GM12878 (cell line): ENCODE data around the gene TEKT3. TPM values are rescaled to one million over a fixed set of nuclear protein-coding genes. Genes with fewer than 3 reads are reported as not detected.

ENCODE experiments used
- ATAC-seq: fragments of 200-7000 bp; cut with Tn5 transposase; 3 replicates; pipeline ENCODE4 v1.9.1; 2020; ENCODE audit warnings: mild to moderate bottlenecking, moderate library complexity
- BruUV-seq: library from RNA; stranded (reverse); fragments of 400-500 nt; replicated peaks from 2 replicates; lab custom pipeline; 2021; lab: Mats Ljungman, UMichigan
- CTCF ChIA-PET: fragments of 300-600 bp; sonication (Branson Sonifier 250); formaldehyde crosslinking; extraction: SDS; loops from one replicate; lab custom pipeline; 2021; ENCODE audit warnings: inconsistent platforms; lab: Yijun Ruan, JAX
- POLR2A ChIA-PET: fragments of 350-600 bp; formaldehyde crosslinking; extraction: SDS; loops from one replicate; lab custom pipeline; 2021; ENCODE audit warnings: inconsistent platforms; lab: Charles Lee
- RAD21 ChIA-PET: fragments of 300-600 bp; sonication (Branson Sonifier 250); formaldehyde crosslinking; loops from one replicate; lab custom pipeline; 2023; ENCODE audit warnings: antibody characterized with exemption; ENCODE audit not compliant: unreplicated experiment; lab: Charles Lee
- SMC1A ChIA-PET: fragments of 300-600 bp; sonication (Branson Sonifier 250); formaldehyde crosslinking; loops from one replicate; lab custom pipeline; 2023; ENCODE audit not compliant: unreplicated experiment, uncharacterized antibody; lab: Charles Lee
- DNase-seq: peaks from one replicate; pipeline ENCODE4 v3.0.0-alpha.2; 2011; ENCODE audit warnings: low read depth, low spot score
- FAIRE-seq: peaks from 3 replicates; lab custom pipeline; 2011; peaks lifted over from hg19 to GRCh38; lab: Jason Lieb, UNC
- H2AFZ ChIP-seq: 2 replicates; pipeline ENCODE4 v1.6.0; 2011; ENCODE audit warnings: low read depth, low read length, control low read depth; ENCODE audit not compliant: control insufficient read depth
- H3K27ac ChIP-seq: 2 replicates; pipeline ENCODE4 v1.5.1; 2011; ENCODE audit warnings: control low read depth; ENCODE audit not compliant: control insufficient read depth, insufficient read depth
- H3K27me3 ChIP-seq, 2 experiments: replicated peaks in 1 of 2; 2 replicates each; pipeline versions ENCODE4 v1.6.0 to v1.6.1; 2011; ENCODE audit warnings: low read length in 1 of 2; ENCODE audit not compliant: control insufficient read depth in 2 of 2, insufficient read depth in 2 of 2
- H3K36me3 ChIP-seq, 2 experiments: 2 replicates each; pipeline ENCODE4 v1.5.1; 2011; ENCODE audit warnings: low read length in 1 of 2; ENCODE audit not compliant: control insufficient read depth in 2 of 2, insufficient read depth in 2 of 2
- H3K4me1 ChIP-seq: 2 replicates; pipeline ENCODE4 v1.6.1; 2011; ENCODE audit warnings: mild to moderate bottlenecking, low read length, moderate library complexity, mixed read lengths; ENCODE audit not compliant: control insufficient read depth, insufficient read depth
- H3K4me2 ChIP-seq: 2 replicates; pipeline ENCODE4 v1.6.0; 2011; ENCODE audit warnings: control low read depth; ENCODE audit not compliant: control insufficient read depth, insufficient read depth
- H3K4me3 ChIP-seq: fragments of 200-600 bp; sonication (generic); 2 replicates; pipeline ENCODE4 v1.5.1; 2016
- H3K79me2 ChIP-seq: 2 replicates; pipeline ENCODE4 v1.6.0; 2011; ENCODE audit warnings: low read length; ENCODE audit not compliant: control insufficient read depth, insufficient read depth
- H3K9ac ChIP-seq: 2 replicates; pipeline ENCODE4 v1.8.0; 2011; ENCODE audit warnings: low read length, control low read depth, mixed read lengths; ENCODE audit not compliant: control insufficient read depth, insufficient read depth
- H3K9me3 ChIP-seq: replicated peaks from 3 replicates; pipeline ENCODE4 v1.5.1; 2011; ENCODE audit warnings: mild to moderate bottlenecking, low read length; ENCODE audit not compliant: control insufficient read depth, insufficient read depth
- H4K20me1 ChIP-seq: 2 replicates; pipeline ENCODE4 v1.6.0; 2011; ENCODE audit not compliant: control insufficient read depth, insufficient read depth
- BMI1 ChIP-seq: fragments of 450-650 bp; IDR thresholded peaks from 2 replicates; pipeline ENCODE4 v1.6.1; 2016; ENCODE audit warnings: mild to moderate bottlenecking, moderate library complexity, borderline replicate concordance
- CHD1 ChIP-seq: IDR thresholded peaks from 2 replicates; pipeline ENCODE4 v1.6.1; 2012; ENCODE audit warnings: low read depth, low read length, improper control_type of control experiment
- E4F1 ChIP-seq: fragments of 450-650 bp; IDR thresholded peaks from 2 replicates; pipeline ENCODE4 v1.6.1; 2018; ENCODE audit warnings: borderline replicate concordance, mild to moderate bottlenecking; ENCODE audit not compliant: partially characterized antibody
- EED ChIP-seq: sonication (generic); IDR thresholded peaks from 2 replicates; pipeline ENCODE4 v1.6.1; 2016; ENCODE audit warnings: antibody characterized with exemption, low read depth
- HDAC2 ChIP-seq: fragments of 200-600 bp; sonication (generic); IDR thresholded peaks from 2 replicates; pipeline ENCODE4 v1.6.1; 2017
- IKZF2 ChIP-seq, 2 experiments: fragments of 450-650 bp; IDR thresholded peaks; 2 replicates each; pipeline ENCODE4 v1.6.1; 2017; ENCODE audit warnings: mild to moderate bottlenecking in 2 of 2, moderate library complexity in 2 of 2
- MEF2A ChIP-seq: IDR thresholded peaks from 2 replicates; pipeline ENCODE4 v1.6.1; 2011; ENCODE audit warnings: low read depth, mild to moderate bottlenecking, low read length, moderate library complexity; ENCODE audit not compliant: insufficient read depth
- NR2F1 ChIP-seq: fragments of 450-650 bp; conservative IDR thresholded peaks from 2 replicates; pipeline ENCODE4 v1.6.1; 2017; ENCODE audit warnings: mild to moderate bottlenecking
- PAX5 ChIP-seq: IDR thresholded peaks from 2 replicates; pipeline ENCODE4 v1.6.1; 2011; ENCODE audit warnings: low read depth, low read length, borderline replicate concordance
- RELB ChIP-seq: fragments of 450-650 bp; IDR thresholded peaks from 2 replicates; pipeline ENCODE4 v1.6.1; 2017; ENCODE audit warnings: low read depth, mild to moderate bottlenecking, moderate library complexity
- RUNX3 ChIP-seq: IDR thresholded peaks from 2 replicates; pipeline ENCODE4 v1.6.1; 2012; ENCODE audit warnings: low read length, inconsistent platforms
- SIN3A ChIP-seq: IDR thresholded peaks from 2 replicates; pipeline ENCODE4 v1.6.1; 2012; ENCODE audit warnings: low read depth, low read length, improper control_type of control experiment
- SIX5 ChIP-seq: IDR thresholded peaks from 2 replicates; pipeline ENCODE4 v1.6.1; 2011; ENCODE audit warnings: mild to moderate bottlenecking, low read depth, low read length, moderate library complexity; ENCODE audit not compliant: severe bottlenecking
- SUZ12 ChIP-seq: fragments of 200-600 bp; sonication (generic); IDR thresholded peaks from one replicate; pipeline ENCODE4 v1.6.1; 2018; ENCODE audit warnings: antibody characterized with exemption, mild to moderate bottlenecking; ENCODE audit not compliant: unreplicated experiment
- TBL1XR1 ChIP-seq: IDR thresholded peaks from 2 replicates; pipeline ENCODE4 v1.6.1; 2012; ENCODE audit warnings: low read depth, low read length, improper control_type of control experiment
- WRNIP1 ChIP-seq: IDR thresholded peaks from 2 replicates; pipeline ENCODE4 v1.6.1; 2011; ENCODE audit warnings: low read depth, low read length, improper control_type of control experiment, borderline replicate concordance
- WGBS: methylation state at CpG from one replicate; pipeline ENCODE4 v1.1.6; 2016; ENCODE audit warnings: low lambda C conversion rate; ENCODE audit not compliant: insufficient replicate concordance, insufficient coverage; ENCODE audit errors: missing lambda C conversion rate; 5-methylcytosine and 5-hydroxymethylcytosine counted together
- in situ Hi-C: fragments of 300-500 bp; cut with MboI; formaldehyde crosslinking; loops from 9 replicates; pipeline ENCODE4 v1.14.3; 2018; ENCODE audit warnings: mixed read lengths
- intact Hi-C: fragments of 100-400 bp; cut with micrococcal nuclease; formaldehyde crosslinking; loops from one replicate; pipeline ENCODE4 v1.14.2; 2022; ENCODE audit not compliant: unreplicated experiment
- polyA plus RNA-seq, 11 experiments: library from polyadenylated mRNA; depleted of rRNA in 4 of 11; unstranded in 6 of 11; stranded (reverse) in 5 of 11; fragments of >200 nt; fragmentation: Nextera tagmentation in 4 of 11; fragmentation: Illumina TruSeq in 1 of 11; extraction: Ambion mirVana in 4 of 11; extraction: Trizol in 1 of 11; gene quantifications; 1 replicate in 1 of 11; 2 replicates in 10 of 11; pipeline versions ENCODE4 v1.2.1 to v1.2.3, GENCODE V29; 2011 to 2016; ENCODE audit warnings: inconsistent platforms in 2 of 11, missing spikeins in 2 of 11, low read depth in 1 of 11
- total RNA-seq, 4 experiments: library from RNA; depleted of rRNA in 3 of 4; stranded (reverse); fragments of >200 nt in 3 of 4; fragmentation: Illumina TruSeq in 1 of 4; extraction: Trizol in 1 of 4; gene quantifications; 2 replicates each; pipeline versions ENCODE4 v1.2.1 to v1.2.3, GENCODE V29; 2013 to 2021
- TF ChIP-seq, protein P1 (sequence below): fragments of 150-350 bp; IDR thresholded peaks from 2 replicates; pipeline ENCODE4 v1.6.1; 2016; ENCODE audit warnings: low read depth, low read length
- TF ChIP-seq, protein P2 (sequence below): IDR thresholded peaks from 2 replicates; pipeline ENCODE4 v1.6.1; 2011; ENCODE audit warnings: borderline replicate concordance, low read depth, mild to moderate bottlenecking, moderate library complexity, mixed read lengths, low read length; ENCODE audit not compliant: insufficient read depth; ENCODE audit errors: extremely low read length

TEKT3 gene
- total and polyA plus RNA-seq, 10 of the 15 experiments (the other 5 are each of a cell fraction or from before 2014, with no cell fraction given) = 0.15 TPM; not detected in 9

DNA sequence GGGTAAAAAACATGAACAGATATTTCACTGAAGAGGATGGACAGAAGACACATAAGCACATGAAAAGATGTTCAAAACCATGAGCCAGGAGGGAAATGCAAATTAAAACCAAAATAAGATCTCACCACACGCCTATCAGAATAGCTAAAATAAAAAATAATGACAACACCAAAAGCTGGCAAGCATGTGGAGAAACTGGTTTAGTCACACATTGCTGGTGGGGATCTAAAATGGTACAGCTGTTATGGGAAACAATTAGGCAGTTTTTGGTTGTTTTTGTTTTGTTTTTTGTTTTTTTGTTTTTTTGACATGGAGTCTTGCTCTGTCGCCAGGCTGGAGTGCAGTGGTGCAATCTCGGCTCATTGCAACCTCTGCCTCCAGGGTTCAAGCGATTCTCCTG is 44.7 kb upstream of the TEKT3 start:
- no peak for DNase-seq
- ChIA-PET SMC1A (no interaction called here), RAD21 (no interaction called here), POLR2A (no interaction called here), CTCF (no interaction called here)
- no TSS peak for BruUV-seq
- ATAC-seq = no peak
- intact Hi-C loops = no loop called here
- no peaks in the 10 kb centered on the region for H3K79me2 ChIP-seq
- no peak for FAIRE-seq
- no peaks in the 10 kb centered on the region for H3K4me1 ChIP-seq
- no peaks in the 10 kb centered on the region; a peak in 1 of 4 replicates for H3K27me3 ChIP-seq
- no peak overlapping the region for H3K4me3 ChIP-seq
- H3K9ac ChIP-seq = no peak overlapping the region
- H3K4me2 ChIP-seq = no peak overlapping the region
- no peaks in the 10 kb centered on the region for H3K36me3 ChIP-seq
- in situ Hi-C loops = no loop called here
- no peaks in the 10 kb centered on the region for H4K20me1 ChIP-seq
- no peak overlapping the region for H3K27ac ChIP-seq
- no peak overlapping the region for H2AFZ ChIP-seq
- 26% methylated on average over 4 of the region's 4 CpGs for whole genome bisulfite sequencing
- no peaks in the 10 kb centered on the region for H3K9me3 ChIP-seq
- TF ChIP-seq NR2F1 (no peak), MEF2A (no peak), SUZ12 (no peak), EED (no peak), PAX5 (no peak), E4F1 (no peak), RELB (no peak), HDAC2 (no peak), IKZF2 (IDR thresholded peaks at IDR 0.05) (no peak), BMI1 (no peak), TBL1XR1 (no peak), WRNIP1 (no peak), CHD1 (no peak), RUNX3 (no peak), SIX5 (no peak), SIN3A (no peak)
- TF ChIP-seq, protein P1, sequence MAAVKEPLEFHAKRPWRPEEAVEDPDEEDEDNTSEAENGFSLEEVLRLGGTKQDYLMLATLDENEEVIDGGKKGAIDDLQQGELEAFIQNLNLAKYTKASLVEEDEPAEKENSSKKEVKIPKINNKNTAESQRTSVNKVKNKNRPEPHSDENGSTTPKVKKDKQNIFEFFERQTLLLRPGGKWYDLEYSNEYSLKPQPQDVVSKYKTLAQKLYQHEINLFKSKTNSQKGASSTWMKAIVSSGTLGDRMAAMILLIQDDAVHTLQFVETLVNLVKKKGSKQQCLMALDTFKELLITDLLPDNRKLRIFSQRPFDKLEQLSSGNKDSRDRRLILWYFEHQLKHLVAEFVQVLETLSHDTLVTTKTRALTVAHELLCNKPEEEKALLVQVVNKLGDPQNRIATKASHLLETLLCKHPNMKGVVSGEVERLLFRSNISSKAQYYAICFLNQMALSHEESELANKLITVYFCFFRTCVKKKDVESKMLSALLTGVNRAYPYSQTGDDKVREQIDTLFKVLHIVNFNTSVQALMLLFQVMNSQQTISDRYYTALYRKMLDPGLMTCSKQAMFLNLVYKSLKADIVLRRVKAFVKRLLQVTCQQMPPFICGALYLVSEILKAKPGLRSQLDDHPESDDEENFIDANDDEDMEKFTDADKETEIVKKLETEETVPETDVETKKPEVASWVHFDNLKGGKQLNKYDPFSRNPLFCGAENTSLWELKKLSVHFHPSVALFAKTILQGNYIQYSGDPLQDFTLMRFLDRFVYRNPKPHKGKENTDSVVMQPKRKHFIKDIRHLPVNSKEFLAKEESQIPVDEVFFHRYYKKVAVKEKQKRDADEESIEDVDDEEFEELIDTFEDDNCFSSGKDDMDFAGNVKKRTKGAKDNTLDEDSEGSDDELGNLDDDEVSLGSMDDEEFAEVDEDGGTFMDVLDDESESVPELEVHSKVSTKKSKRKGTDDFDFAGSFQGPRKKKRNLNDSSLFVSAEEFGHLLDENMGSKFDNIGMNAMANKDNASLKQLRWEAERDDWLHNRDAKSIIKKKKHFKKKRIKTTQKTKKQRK = no peak
- TF ChIP-seq, protein P2, sequence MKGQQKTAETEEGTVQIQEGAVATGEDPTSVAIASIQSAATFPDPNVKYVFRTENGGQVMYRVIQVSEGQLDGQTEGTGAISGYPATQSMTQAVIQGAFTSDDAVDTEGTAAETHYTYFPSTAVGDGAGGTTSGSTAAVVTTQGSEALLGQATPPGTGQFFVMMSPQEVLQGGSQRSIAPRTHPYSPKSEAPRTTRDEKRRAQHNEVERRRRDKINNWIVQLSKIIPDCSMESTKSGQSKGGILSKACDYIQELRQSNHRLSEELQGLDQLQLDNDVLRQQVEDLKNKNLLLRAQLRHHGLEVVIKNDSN = no peak
